ENCODE results near the gene SND1. TPM values are rescaled to one million over a fixed set of nuclear protein-coding genes. Genes with fewer than 3 reads are reported as not detected.

The SND1 gene
- total and polyA plus RNA-seq, 2 donors (not counting 1 experiment from before 2014, with no cell fraction given) = 44.4 to 165 TPM

- no peak for TF ChIP-seq EZH2 (IDR thresholded peaks at IDR 0.05; ENCODE audit: borderline replicate concordance, insufficient read depth, low read depth, low read length, poor library complexity, severe bottlenecking)
- TF ChIP-seq, protein P1, sequence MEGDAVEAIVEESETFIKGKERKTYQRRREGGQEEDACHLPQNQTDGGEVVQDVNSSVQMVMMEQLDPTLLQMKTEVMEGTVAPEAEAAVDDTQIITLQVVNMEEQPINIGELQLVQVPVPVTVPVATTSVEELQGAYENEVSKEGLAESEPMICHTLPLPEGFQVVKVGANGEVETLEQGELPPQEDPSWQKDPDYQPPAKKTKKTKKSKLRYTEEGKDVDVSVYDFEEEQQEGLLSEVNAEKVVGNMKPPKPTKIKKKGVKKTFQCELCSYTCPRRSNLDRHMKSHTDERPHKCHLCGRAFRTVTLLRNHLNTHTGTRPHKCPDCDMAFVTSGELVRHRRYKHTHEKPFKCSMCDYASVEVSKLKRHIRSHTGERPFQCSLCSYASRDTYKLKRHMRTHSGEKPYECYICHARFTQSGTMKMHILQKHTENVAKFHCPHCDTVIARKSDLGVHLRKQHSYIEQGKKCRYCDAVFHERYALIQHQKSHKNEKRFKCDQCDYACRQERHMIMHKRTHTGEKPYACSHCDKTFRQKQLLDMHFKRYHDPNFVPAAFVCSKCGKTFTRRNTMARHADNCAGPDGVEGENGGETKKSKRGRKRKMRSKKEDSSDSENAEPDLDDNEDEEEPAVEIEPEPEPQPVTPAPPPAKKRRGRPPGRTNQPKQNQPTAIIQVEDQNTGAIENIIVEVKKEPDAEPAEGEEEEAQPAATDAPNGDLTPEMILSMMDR (IDR thresholded peaks at IDR 0.05) = no peak
- no peak overlapping the region for H3K4me3 ChIP-seq (ENCODE audit: control extremely low read depth in 1 of 5, extremely low read depth in 1 of 5, insufficient read depth in 1 of 5, low read depth in 2 of 5, low read length in 4 of 5)
- H4K20me1 ChIP-seq (ENCODE audit: control insufficient read depth, insufficient read depth, low read length, poor library complexity, severe bottlenecking) = no peaks in the 10 kb centered on the region
- peaks cover 5 to 6% of the 10 kb centered on the region in 2 donors for H3K4me1 ChIP-seq (ENCODE audit: control insufficient read depth in 2 of 2, insufficient read depth in 2 of 2, low read length in 2 of 2)
- Mint-ChIP-seq H3K9me3 (ENCODE audit: insufficient read depth) (no peaks in the 10 kb centered on the region), H3K27ac (no peak overlapping the region), H3K4me1 (peaks cover 20% of the 10 kb centered on the region), H3K4me3 (no peak overlapping the region), H3K27me3 (no peaks in the 10 kb centered on the region)
- H3K79me2 ChIP-seq (ENCODE audit: control insufficient read depth, insufficient read depth, low read length) = peaks cover 9% of the 10 kb centered on the region
- no peak for DNase-seq
- no peak overlapping the region for H3K4me2 ChIP-seq (replicated peaks; ENCODE audit: low read depth, low read length, poor library complexity, severe bottlenecking)
- 100% methylated on average over 1 of the region's 1 CpG for WGBS (ENCODE audit: insufficient coverage)
- no peak overlapping the region for H3K27ac ChIP-seq (ENCODE audit: low read length in 2 of 2)
- no peak for ATAC-seq (ENCODE audit: low read depth)
- ChIA-PET POLR2A (no interaction called here), CTCF (interaction anchor here (0.8 to 2.3 kb wide), 4 partner anchors 65 to 336 kb away, joined by 3 to 6 read pairs (median 3); no protein-coding TSS in a partner anchor)
- no peaks in the 10 kb centered on the region for H3K27me3 ChIP-seq (replicated peaks in 1 of 4; ENCODE audit: control extremely low read depth in 1 of 4, control insufficient read depth in 3 of 4, insufficient read depth in 4 of 4, low read length in 3 of 4)
- intact Hi-C loops (cut with micrococcal nuclease) = no loop called here
- no peaks in the 10 kb centered on the region for H3K9me3 ChIP-seq (ENCODE audit: control extremely low read depth in 1 of 3, control insufficient read depth in 2 of 3, insufficient read depth in 1 of 3, low read length in 2 of 3)
- no peak overlapping the region for H2AFZ ChIP-seq (ENCODE audit: insufficient read depth, low read depth, low read length, poor library complexity, severe bottlenecking)
- no peak overlapping the region for H3K9ac ChIP-seq (ENCODE audit: low read length)
- H3K36me3 ChIP-seq (replicated peaks in 1 of 2; ENCODE audit: control extremely low read depth in 1 of 2, control insufficient read depth in 1 of 2, extremely low read depth in 1 of 2, insufficient read depth in 2 of 2, low read length in 1 of 2) = peaks cover 0 to 23% of the 10 kb centered on the region in 2 experiments
These were observed 393.2 kb downstream of the SND1 start for GRCh38 chr7:128045158-128045557.

DNA sequence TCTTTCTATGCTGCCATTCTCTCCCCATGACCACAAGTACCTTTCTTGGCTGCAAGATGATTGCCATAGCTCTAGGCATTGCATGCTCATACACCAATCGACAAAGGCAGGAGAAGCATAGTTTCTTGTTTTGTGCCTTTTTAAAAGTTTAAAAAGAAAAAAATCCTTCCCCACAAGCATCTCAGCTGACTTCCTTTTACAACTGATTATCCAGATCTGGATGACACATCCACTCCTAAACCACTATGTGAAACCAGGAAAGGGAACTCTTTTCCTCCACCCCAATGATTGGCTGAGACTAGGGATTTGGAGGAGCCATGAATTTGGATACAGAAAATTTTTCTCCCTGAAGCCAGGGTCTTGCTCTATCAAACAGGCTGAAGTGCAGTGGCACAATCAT lies 393.8 kb downstream of the SND1 start:
- H3K27ac ChIP-seq (ENCODE audit: low read length in 2 of 2) = no peak overlapping the region
- H3K79me2 ChIP-seq (ENCODE audit: control insufficient read depth, insufficient read depth, low read length) = peaks cover 11% of the 10 kb centered on the region
- H3K9ac ChIP-seq (ENCODE audit: low read length) = no peak overlapping the region
- no peaks in the 10 kb centered on the region for H3K9me3 ChIP-seq (ENCODE audit: control extremely low read depth in 1 of 3, control insufficient read depth in 2 of 3, insufficient read depth in 1 of 3, low read length in 2 of 3)
- no peak overlapping the region for H3K27ac Mint-ChIP-seq
- H3K27me3 Mint-ChIP-seq = no peaks in the 10 kb centered on the region
- H3K4me3 ChIP-seq (ENCODE audit: control extremely low read depth in 1 of 5, extremely low read depth in 1 of 5, insufficient read depth in 1 of 5, low read depth in 2 of 5, low read length in 4 of 5) = no peak overlapping the region
- H3K4me3 Mint-ChIP-seq = no peak overlapping the region
- H4K20me1 ChIP-seq (ENCODE audit: control insufficient read depth, insufficient read depth, low read length, poor library complexity, severe bottlenecking) = no peaks in the 10 kb centered on the region
- peaks cover 0 to 23% of the 10 kb centered on the region in 2 experiments for H3K36me3 ChIP-seq (replicated peaks in 1 of 2; ENCODE audit: control extremely low read depth in 1 of 2, control insufficient read depth in 1 of 2, extremely low read depth in 1 of 2, insufficient read depth in 2 of 2, low read length in 1 of 2)
- TF ChIP-seq, protein P1 (IDR thresholded peaks at IDR 0.05) = no peak
- no peak for TF ChIP-seq EZH2 (IDR thresholded peaks at IDR 0.05; ENCODE audit: borderline replicate concordance, insufficient read depth, low read depth, low read length, poor library complexity, severe bottlenecking)
- no peak overlapping the region for H3K4me2 ChIP-seq (replicated peaks; ENCODE audit: low read depth, low read length, poor library complexity, severe bottlenecking)
- H3K4me1 Mint-ChIP-seq = peaks cover 20% of the 10 kb centered on the region
- ChIA-PET POLR2A (no interaction called here), CTCF (interaction anchor here (2.3 kb wide), 1 partner anchor 164 kb away, joined by 6 read pairs; no protein-coding TSS in a partner anchor)
- H3K27me3 ChIP-seq (replicated peaks in 1 of 4; ENCODE audit: control extremely low read depth in 1 of 4, control insufficient read depth in 3 of 4, insufficient read depth in 4 of 4, low read length in 3 of 4) = no peaks in the 10 kb centered on the region
- H3K4me1 ChIP-seq (ENCODE audit: control insufficient read depth in 2 of 2, insufficient read depth in 2 of 2, low read length in 2 of 2) = peaks cover 5 to 6% of the 10 kb centered on the region in 2 donors
- H2AFZ ChIP-seq (ENCODE audit: insufficient read depth, low read depth, low read length, poor library complexity, severe bottlenecking) = no peak overlapping the region
- no CpG with 5 or more reads among the region's 1 CpG for WGBS (ENCODE audit: insufficient coverage)
- DNase-seq (no peak), ATAC-seq (ENCODE audit: low read depth) (no peak)
- no peaks in the 10 kb centered on the region for H3K9me3 Mint-ChIP-seq (ENCODE audit: insufficient read depth)
- intact Hi-C loops (cut with micrococcal nuclease) = no loop called here

All from B cell (primary cell).